Hypothalamus (tissue), 51 donors: ENCODE measurements around the gene RFX6.

Experiments used
- DNase-seq, 51 donors: peaks; one replicate each; lab custom pipeline; 2025; lab: John Stamatoyannopoulos, UW

Gene RFX6

DNA sequence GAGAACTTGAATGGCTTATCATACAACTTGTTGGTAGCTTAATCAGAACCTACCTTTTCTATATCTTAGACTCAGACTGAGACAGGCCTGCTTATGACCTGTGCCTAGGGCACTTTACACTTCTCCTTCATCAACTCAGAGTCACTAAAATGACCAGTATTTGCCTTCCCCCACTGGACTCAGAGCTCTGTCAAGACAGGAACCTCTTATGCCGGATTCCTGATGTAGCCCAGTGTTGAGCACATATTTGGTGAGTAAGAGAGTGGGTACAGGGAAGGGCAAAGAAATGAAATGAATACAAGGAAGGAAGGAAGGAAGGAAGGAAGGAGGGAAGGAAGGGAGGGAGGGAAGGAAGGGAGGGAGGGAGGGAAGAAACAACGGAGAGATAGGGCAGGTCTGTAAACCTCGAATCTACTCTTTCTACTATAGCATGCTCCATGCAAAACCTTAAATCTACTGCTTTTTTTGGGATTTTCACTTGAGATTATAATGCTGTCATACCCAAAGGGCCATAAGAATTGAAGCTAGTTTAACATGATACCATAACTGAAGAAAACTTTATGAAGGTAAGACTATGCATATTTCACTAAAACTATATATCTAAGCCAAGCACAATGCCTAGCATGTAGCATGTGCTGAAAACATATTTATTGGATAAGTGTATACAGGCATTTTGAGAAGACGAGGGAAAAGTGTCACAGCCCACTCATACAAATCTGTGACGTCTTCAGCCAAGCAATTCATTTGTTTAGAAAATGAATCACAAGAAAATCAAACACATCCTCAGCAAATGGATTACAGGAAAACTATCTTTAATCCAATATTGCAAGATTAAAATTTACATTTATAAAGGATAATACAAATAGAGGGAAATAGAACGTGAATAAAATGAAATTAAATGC, 89.9 kb downstream of the RFX6 start:
- no peak for DNase-seq

DNA sequence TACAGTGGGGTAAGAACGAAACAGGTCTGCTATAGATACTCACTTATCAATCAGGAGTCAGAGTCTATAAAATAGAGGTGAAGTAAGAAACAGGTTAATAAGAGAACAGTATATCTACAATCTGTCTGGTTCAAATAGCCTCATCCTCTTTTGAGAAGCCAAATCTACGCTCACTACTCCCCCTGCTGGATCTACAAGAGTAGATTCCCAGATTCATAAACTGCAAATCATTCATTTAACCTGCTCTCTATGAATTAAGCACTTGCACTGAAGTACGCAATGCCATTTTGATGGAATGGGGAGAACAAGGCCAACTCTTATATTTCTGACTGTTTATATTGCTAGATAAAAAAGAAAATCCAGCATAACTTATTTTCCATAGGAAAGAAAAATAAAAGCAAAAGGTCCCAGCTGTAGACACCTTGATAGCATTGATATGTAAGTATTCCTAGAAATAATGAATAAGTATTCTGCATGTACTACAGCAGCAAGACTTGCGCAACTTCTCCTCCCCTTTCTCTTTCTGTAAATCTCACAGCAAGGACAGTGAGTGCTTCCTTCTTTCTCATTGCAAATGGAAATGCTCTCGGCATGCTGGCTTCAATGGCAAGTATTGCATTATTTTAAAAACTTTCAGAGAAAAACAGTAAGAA, 92.3 kb downstream of the RFX6 start:
- DNase-seq: peak in 5 of 51 donors; percentile 0 to 27 (median 1)

DNA sequence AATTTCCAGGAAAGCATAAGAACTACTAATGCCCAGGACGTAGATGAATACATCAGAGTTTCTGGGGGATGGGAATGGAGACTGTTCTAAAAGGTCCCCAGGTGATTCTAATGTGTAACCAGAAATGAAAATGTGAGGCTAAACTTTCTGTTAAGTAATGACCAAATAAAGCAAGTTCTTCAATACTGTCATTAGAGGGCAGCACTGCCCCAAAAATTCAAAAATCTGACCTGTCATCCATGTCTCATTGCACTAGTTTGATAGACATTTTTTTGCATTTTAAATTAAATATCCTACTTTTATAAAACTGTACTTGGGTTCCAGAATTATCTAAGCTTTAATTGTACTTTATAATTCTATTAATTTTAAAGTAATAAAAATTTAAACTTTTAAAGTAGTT, 94.9 kb downstream of the RFX6 start:
- DNase-seq: peak in 7 of 51 donors; percentile 0 to 31 (median 8)

DNA sequence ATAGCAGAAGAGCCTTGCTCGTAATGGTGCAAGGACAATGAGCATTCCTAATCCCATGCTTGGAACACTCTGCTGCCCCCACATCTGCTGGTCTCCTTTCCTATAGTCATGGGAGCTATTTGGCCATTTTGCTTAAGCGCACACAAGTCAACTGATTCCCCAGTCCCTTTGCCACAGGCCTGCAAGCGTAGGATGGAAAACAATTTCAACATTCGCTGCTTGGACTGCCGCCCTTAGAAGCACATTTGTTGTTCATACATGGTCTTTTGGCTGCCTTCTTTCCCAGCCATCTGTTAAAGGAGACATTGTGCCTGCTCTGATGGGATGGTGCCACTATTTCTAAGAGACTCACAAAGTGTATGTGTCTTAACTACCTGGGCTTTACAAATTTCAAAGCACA, 96.9 kb downstream of the RFX6 start:
- DNase-seq: no peak

DNA sequence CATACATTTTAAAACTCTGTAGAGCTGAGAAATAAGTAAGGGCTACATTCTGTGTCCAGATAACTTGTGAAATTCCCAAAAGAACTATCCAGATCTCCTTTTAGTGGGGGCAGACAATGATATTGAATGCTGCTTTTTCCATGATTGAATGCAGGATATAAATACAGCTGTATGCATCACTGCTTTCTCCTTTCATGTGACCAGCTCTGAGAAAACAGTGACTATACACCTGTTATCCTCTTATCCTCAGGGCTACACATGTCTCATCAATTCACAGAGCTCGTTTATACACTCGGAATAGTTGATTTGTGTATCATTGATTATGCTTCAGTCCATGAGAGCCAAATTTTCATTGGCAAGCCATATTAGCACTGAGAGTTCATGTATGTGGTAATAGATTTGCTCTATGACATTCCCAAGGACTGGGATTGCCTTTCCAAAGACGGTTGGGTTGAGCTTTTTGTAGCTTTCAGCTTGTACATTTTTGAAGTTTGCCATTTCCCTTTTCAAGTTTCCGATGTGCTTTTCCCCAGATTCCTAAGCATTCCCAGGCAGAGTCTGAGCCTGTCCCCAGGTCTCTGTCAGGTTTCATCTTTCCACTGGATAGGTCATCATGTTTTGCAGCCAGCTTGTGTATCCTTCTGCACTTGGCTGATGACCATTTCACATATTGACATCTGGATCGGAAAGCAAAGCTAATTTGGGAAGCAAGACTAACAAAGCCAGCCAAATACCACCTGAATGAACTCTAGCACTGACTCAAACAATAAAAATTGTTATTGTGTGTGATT, 97.7 kb downstream of the RFX6 start:
- no peak for DNase-seq

DNA sequence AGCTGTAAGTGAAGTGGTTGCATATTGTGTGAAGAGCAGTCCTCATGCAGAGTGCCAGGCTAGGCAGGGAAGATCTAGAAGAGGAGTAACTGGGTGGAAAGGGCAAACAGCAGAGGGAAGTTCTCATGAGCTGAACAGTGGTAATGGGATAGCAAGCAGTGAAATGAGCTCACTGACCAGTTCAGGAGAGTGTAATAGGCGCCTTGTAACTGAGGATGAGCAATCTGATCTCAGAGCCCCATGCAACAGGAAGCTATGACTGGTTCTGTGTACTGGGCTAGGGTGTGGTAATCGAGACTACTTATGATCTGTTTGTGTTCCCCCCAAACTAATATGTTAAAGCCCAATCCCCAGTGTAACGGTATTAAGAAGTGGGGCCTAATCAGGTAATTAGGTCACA, 98.6 kb downstream of the RFX6 start:
- DNase-seq: no peak

DNA sequence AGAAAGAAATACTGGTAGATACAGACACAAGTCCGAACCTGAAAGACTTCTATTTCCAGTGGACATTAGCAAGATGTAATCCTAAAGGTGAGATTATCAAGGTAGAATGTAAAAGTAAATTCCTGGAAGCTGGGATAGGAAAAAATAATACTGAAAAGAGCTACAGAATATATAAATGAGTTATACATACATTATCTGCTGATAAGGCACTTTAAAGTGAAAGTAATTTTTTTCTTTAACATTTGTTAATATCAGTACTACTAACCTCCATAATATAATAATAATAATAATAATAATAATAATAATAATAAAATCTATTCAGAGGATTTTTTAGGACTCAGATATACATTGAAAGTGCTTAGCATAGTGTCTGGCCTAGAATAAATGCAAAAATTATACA, 102.5 kb downstream of the RFX6 start:
- no peak for DNase-seq
